HFFc6 (cell line): ENCODE results near the gene TMEM121. TPM values are rescaled to one million over a fixed set of nuclear protein-coding genes. Genes with fewer than 3 reads are reported as not detected.
"Not testable (repeated sequence)": the region's sequence is repeated elsewhere in the genome, so short reads cannot be mapped to it uniquely, and the experiment has no call there.

Source experiments
- DNase-seq: peaks from one replicate; pipeline ENCODE4 v3.0.0-alpha.2; 2018
- H3K27ac Mint-ChIP-seq: 2 replicates; pipeline ENCODE4 v1.8.0; 2020; ENCODE audit warnings: mild to moderate bottlenecking, mixed read lengths
- H3K27me3 Mint-ChIP-seq: 2 replicates; pipeline ENCODE4 v1.8.0; 2021; ENCODE audit warnings: mild to moderate bottlenecking, moderate library complexity, mixed read lengths; ENCODE audit not compliant: insufficient read depth
- H3K36me3 Mint-ChIP-seq: 2 replicates; pipeline ENCODE4 v1.8.0; 2021; ENCODE audit warnings: low read depth, mixed read lengths
- H3K4me1 Mint-ChIP-seq: 2 replicates; pipeline ENCODE4 v1.8.0; 2020; ENCODE audit warnings: low read depth, mixed read lengths
- H3K4me3 Mint-ChIP-seq: 2 replicates; pipeline ENCODE4 v1.8.0; 2020; ENCODE audit warnings: mild to moderate bottlenecking, moderate library complexity, mixed read lengths
- H3K9me3 Mint-ChIP-seq: 2 replicates; pipeline ENCODE4 v1.8.0; 2020; ENCODE audit warnings: mild to moderate bottlenecking, mixed read lengths
- total RNA-seq, 6 experiments: library from RNA; stranded (reverse); fragmentation: NEBNext Ultra II Directional; extraction: Animal tissue kit (Norgen Biotek cat#: 25700); gene quantifications; 2 replicates in 1 of 6; 3 replicates in 5 of 6; pipeline ENCODE4 v1.2.3, GENCODE V29; 2021
- TF ChIP-seq, protein P1 (sequence below): fragments of 200-600 bp; sonication (generic); IDR thresholded peaks from 2 replicates; pipeline ENCODE4 v1.5.0; 2021; ENCODE audit warnings: antibody characterized with exemption, mild to moderate bottlenecking

The TMEM121 gene
- total RNA-seq, 6 experiments from 2014 or later, result 3.0 to 4.2 (median 3.4) TPM

DNA sequence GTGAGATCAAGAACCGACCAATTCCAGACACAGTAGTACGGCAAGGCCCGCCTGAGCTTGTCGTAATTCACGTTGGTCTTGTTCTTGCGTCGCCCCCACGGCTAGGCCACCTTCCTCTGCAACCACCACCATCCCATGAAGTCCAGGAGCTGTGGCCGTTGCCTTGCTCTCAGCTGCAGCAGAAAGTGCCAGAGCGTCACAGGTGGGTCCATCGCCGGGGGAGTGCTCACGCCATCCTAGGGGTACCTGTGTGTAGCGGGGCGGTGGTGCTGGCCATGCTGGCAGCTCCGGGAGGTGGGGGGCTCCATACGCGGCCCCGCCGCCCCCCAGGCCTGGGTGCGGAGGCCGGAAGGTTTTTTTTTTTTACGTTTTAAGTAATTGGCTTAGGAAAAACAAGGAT, 23.1 kb downstream of the TMEM121 start:
- Mint-ChIP-seq H3K4me3 (no peak overlapping the region), H3K36me3 (0 out of 2 replicates have a peak, but pooled peaks cover 5% of the 10 kb centered on the region), H3K27me3 (peaks cover 14% of the 10 kb centered on the region)

DNA sequence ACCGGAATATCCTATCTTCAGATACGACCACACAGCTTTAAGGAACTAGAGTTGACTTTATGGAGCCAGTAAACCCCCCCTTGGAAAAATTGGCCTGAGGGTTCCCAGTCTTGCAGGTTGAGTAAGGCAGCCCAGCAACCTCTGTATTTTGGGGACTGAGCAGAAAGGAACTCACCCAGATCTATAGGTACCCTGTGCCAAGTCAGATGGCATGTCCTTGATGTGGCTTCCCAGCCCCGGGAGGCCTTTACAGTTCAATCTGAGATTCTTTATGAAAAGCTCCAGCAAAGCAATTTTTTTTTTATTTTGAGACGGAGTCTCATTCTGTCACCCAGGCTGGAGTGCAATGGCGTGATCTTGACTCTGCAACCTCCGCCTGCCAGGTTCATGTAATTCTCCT, 27.6 kb downstream of the TMEM121 start:
- Mint-ChIP-seq H3K4me3 (no peak overlapping the region), H3K27ac (no peak overlapping the region), H3K4me1 (no peaks in the 10 kb centered on the region), H3K9me3 (peaks cover 2% of the 10 kb centered on the region), H3K27me3 (peaks cover 32% of the 10 kb centered on the region), H3K36me3 (no peaks in the 10 kb centered on the region)
- no peak for DNase-seq
- TF ChIP-seq, protein P1, sequence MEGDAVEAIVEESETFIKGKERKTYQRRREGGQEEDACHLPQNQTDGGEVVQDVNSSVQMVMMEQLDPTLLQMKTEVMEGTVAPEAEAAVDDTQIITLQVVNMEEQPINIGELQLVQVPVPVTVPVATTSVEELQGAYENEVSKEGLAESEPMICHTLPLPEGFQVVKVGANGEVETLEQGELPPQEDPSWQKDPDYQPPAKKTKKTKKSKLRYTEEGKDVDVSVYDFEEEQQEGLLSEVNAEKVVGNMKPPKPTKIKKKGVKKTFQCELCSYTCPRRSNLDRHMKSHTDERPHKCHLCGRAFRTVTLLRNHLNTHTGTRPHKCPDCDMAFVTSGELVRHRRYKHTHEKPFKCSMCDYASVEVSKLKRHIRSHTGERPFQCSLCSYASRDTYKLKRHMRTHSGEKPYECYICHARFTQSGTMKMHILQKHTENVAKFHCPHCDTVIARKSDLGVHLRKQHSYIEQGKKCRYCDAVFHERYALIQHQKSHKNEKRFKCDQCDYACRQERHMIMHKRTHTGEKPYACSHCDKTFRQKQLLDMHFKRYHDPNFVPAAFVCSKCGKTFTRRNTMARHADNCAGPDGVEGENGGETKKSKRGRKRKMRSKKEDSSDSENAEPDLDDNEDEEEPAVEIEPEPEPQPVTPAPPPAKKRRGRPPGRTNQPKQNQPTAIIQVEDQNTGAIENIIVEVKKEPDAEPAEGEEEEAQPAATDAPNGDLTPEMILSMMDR, result no peak

More for the DNA sequence above, 23.1 kb downstream of the TMEM121 start:
- Mint-ChIP-seq H3K9me3 (peaks cover 9% of the 10 kb centered on the region), H3K27ac (no peak overlapping the region), H3K4me1 (no peaks in the 10 kb centered on the region)
- TF ChIP-seq, protein P1, result no peak
- no peak for DNase-seq

DNA sequence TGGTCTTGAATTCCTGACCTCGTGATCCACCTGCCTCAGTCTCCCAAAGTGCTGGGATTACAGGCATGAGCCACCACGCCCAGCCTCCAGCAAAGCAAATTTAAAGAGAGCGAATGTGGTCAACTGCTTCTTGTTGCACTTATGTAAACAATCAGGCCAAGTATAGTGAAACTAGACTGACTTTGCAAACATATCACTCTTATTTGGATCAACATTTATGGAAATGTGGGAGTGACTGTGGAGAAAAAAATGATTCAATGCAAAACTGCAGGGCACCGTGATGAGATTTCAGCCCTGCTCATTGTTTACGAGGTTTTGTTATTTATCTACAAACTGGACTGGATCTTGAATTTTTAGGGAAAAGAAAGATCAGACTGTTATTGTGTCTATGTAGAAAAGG, 28.1 kb downstream of the TMEM121 start:
- H3K27ac Mint-ChIP-seq, result no peak overlapping the region
- H3K27me3 Mint-ChIP-seq, result peaks cover 32% of the 10 kb centered on the region
- no peaks in the 10 kb centered on the region for H3K9me3 Mint-ChIP-seq

DNA sequence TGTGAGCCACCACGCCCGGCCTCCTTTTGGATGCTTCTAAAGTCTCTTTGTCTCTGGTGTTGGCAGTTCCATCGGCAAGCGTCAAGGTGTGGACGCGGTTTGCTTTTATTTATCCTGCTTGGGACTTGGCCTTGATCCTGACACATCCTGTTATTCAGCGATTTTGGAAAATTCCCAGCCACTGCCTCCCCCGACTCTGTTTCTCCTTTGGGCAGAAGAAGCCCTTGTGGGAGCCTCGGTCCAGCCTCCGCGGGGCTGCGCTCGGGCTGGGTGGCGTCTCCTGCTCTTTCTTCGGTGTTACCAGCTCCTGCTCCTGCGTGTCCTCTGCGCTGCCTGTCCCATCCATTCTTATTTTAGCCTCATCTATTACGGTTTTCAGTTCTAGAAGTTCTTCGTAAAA, 31.3 kb downstream of the TMEM121 start:
- not testable (repeated sequence) for H3K27ac Mint-ChIP-seq, H3K4me1 Mint-ChIP-seq, H3K4me3 Mint-ChIP-seq, H3K9me3 Mint-ChIP-seq, H3K36me3 Mint-ChIP-seq, DNase-seq
- H3K27me3 Mint-ChIP-seq, result peaks cover 27% of the 10 kb centered on the region

More for the DNA sequence above, 28.1 kb downstream of the TMEM121 start:
- H3K4me1 Mint-ChIP-seq, result no peaks in the 10 kb centered on the region
- no peak overlapping the region for H3K4me3 Mint-ChIP-seq
- no peaks in the 10 kb centered on the region for H3K36me3 Mint-ChIP-seq
- no peak for DNase-seq
- TF ChIP-seq, protein P1, result no peak

DNA sequence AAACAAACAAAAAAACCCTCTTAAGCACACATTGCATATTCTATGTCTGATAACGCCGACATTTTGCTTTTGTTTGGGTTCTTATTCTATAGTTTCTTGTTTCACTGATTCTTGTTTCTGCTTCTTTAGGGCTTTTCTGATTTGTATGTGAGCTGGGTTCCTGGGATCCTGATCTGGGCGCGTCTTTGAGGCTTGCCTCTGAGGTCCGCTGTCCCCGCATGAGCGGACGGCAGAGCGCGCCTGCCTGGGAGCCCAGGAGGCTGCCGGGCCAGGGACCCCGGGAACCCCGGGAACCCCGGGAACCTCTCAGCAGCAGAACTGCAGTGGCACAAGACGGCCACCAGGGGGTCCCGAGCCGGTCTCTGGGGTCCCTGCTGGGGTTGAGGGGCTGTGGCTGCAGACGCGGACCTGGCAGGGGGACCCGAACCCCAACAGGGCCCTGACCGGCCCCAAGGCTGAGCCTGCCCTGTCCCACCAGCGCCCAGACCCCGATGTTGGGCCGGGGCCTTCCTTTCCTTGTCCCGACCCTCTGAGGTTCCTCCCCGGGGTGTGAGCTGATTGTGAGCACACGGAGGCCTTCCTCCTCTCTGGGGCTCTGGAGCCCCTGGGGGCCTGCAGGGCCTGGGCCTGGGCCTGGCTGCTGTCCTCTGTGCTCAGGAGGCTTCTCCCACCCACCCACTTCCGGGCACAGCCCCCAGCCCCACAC, 32.2 kb downstream of the TMEM121 start:
- H3K4me1 Mint-ChIP-seq, H3K4me3 Mint-ChIP-seq: not testable (repeated sequence)

DNA sequence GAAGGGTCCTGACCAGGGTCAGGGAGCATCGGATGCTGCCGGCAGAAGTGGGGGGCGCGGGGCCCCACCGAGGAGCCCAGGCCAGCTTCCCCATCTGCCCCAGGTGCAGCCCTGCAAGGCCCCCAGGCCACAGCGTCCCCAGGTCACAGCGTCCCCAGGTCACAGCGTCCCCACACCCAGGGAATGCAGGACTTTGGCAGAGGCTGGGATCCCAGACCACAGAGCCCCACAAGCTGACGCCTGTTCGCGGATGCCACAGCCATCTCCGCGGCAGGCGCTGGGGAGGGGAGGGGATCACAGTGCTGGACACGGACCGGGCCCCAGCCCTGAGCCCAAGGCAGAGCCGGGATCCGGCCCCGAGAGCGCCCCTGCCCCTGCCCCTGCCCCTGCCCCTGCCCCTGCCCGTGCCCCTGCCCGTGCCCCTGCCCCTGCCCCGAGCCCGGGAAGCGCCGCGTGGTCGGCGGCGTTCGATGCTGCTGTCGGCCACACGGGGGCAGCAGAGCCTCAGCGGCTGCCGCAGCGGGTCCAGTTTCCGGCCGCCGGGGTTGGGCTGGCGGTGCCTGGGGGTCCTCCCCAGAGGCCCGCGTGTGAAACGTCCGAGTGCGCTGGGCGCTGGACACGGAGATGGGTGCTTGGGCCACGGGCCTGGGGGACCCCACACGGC, 33.1 kb downstream of the TMEM121 start:
- H3K27me3 Mint-ChIP-seq, result peaks cover 20% of the 10 kb centered on the region
- H3K36me3 Mint-ChIP-seq, H3K27ac Mint-ChIP-seq, DNase-seq, H3K4me1 Mint-ChIP-seq, H3K4me3 Mint-ChIP-seq, H3K9me3 Mint-ChIP-seq: not testable (repeated sequence)

More for the DNA sequence above, 32.2 kb downstream of the TMEM121 start:
- not testable (repeated sequence) for DNase-seq, H3K36me3 Mint-ChIP-seq, H3K9me3 Mint-ChIP-seq, H3K27ac Mint-ChIP-seq
- H3K27me3 Mint-ChIP-seq, result peaks cover 21% of the 10 kb centered on the region
- TF ChIP-seq, protein P1, result peak; percentile 65

DNA sequence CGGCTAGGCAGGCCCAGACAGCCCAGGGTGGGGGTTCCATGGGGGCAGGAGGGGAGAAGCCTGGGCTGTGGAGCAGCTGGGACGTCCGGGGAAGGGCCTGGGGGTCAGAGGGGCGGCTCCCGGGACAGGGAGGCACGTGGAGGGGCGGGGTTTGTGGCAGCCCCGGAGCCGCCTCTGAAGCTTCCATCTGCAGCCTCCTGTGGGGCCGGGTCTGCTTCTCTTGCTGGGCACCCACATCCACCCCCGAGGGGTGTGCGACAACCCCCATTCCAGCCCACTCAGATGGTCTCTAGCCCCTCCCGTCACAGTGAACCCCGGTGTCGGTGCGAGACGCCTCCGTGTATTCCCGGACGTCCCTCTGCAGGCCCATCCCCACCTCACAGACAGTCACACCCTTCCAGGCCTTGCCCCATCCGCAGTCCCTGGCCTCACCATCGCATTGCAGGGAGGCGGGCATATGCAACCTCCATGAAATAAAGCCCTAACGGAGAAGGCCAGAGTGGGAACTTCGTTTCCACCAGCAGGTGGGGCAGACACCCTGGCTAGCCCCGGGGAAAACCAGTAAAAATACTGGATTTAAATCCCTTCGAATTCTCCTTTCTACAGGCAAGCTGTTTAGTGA, 33.8 kb downstream of the TMEM121 start:
- H3K36me3 Mint-ChIP-seq, H3K27ac Mint-ChIP-seq, H3K4me3 Mint-ChIP-seq, H3K4me1 Mint-ChIP-seq, DNase-seq: not testable (repeated sequence)
- peaks cover 13% of the 10 kb centered on the region for H3K9me3 Mint-ChIP-seq
- H3K27me3 Mint-ChIP-seq, result peaks cover 13% of the 10 kb centered on the region

DNA sequence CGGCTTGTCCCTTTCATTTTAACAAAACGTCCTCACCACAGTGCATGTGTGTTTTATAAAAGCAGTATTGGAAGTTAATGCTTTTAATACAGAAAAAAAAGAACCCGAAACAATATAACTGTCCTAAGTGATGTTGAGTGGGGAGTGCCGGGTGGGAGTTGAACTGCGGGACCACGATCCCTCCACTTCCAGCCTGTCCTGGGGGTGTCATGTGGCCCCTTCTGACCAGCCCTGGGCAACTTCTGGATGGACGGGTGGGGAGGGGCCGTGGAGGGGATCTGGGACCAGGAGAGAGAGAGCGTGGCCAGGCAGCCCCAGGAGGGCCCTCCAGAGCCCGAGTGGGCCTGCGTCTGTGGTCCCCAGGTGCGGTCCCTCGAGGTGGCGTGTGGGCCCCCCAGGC, 35.0 kb downstream of the TMEM121 start:
- not testable (repeated sequence) for DNase-seq, H3K4me1 Mint-ChIP-seq, H3K36me3 Mint-ChIP-seq, H3K4me3 Mint-ChIP-seq, H3K27ac Mint-ChIP-seq, H3K27me3 Mint-ChIP-seq
- peaks cover 15% of the 10 kb centered on the region for H3K9me3 Mint-ChIP-seq
